ENCODE data around the gene SEMA5B.

SEMA5B gene

DNA sequence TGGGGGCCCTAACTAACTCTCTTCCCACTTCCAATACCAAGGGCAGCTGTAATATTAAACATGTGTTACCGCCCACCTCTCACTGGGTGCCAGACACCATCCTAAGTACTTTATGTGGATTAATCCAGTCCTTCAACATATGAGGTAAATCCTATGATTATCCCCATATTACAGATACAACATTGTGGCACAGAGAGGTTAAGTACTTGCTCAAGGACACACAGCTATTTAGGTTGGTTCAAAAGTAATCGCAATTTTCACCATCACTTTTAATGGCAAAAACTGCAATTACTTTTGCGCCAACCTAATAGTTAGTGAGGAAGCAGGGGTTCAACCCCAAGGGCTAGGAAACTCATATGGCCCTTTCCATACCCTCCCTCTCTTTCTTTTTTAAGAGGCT lies 100.8 kb downstream of the SEMA5B start:
- Histone ChIP-seq H3K4me3 (ENCODE audit: low read depth in 1 of 2, low read length in 1 of 2) (no peak overlapping the region), H3K27ac (no peak overlapping the region), H3K27me3 (peaks cover 33% of the 10 kb centered on the region), H3K9me3 (no peaks in the 10 kb centered on the region), H3K4me1 (ENCODE audit: control insufficient read depth in 1 of 2, insufficient read depth in 1 of 2, low read depth in 1 of 2, low read length in 1 of 2) (peaks cover 0 to 3% of the 10 kb centered on the region in 2 experiments), H3K36me3 (no peaks in the 10 kb centered on the region)
- TF ChIP-seq, protein P1, sequence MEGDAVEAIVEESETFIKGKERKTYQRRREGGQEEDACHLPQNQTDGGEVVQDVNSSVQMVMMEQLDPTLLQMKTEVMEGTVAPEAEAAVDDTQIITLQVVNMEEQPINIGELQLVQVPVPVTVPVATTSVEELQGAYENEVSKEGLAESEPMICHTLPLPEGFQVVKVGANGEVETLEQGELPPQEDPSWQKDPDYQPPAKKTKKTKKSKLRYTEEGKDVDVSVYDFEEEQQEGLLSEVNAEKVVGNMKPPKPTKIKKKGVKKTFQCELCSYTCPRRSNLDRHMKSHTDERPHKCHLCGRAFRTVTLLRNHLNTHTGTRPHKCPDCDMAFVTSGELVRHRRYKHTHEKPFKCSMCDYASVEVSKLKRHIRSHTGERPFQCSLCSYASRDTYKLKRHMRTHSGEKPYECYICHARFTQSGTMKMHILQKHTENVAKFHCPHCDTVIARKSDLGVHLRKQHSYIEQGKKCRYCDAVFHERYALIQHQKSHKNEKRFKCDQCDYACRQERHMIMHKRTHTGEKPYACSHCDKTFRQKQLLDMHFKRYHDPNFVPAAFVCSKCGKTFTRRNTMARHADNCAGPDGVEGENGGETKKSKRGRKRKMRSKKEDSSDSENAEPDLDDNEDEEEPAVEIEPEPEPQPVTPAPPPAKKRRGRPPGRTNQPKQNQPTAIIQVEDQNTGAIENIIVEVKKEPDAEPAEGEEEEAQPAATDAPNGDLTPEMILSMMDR (IDR thresholded peaks at IDR 0.05), result no peak

DNA sequence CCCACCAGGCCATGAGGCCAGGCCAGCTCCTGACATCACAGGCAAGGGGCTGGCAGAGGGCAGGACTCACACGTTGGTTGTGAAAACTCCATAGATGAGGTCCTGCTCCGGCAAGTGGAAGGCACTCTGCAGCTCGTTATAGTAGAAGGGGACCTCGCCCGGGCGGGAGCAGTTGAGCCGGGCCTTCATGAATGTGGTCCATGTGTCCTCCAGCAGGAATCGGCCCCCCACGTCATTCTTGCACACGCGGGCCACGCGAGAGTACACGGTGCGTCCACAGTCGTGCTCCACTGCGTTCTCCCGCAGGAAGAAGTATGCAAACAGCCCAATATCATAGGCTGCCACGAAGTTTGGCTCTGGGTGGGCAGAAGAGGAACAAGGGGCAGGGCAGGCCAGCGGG lies 101.2 kb downstream of the SEMA5B start:
- peaks cover 0 to 3% of the 10 kb centered on the region in 2 experiments for H3K4me1 ChIP-seq (ENCODE audit: control insufficient read depth in 1 of 2, insufficient read depth in 1 of 2, low read depth in 1 of 2, low read length in 1 of 2)
- H3K27ac ChIP-seq, result no peak overlapping the region
- no peaks in the 10 kb centered on the region for H3K36me3 ChIP-seq
- TF ChIP-seq, protein P1 (IDR thresholded peaks at IDR 0.05), result no peak
- H3K9me3 ChIP-seq, result no peaks in the 10 kb centered on the region
- H3K27me3 ChIP-seq, result peaks cover 38% of the 10 kb centered on the region
- no peak overlapping the region for H3K4me3 ChIP-seq (ENCODE audit: low read depth in 1 of 2, low read length in 1 of 2)

DNA sequence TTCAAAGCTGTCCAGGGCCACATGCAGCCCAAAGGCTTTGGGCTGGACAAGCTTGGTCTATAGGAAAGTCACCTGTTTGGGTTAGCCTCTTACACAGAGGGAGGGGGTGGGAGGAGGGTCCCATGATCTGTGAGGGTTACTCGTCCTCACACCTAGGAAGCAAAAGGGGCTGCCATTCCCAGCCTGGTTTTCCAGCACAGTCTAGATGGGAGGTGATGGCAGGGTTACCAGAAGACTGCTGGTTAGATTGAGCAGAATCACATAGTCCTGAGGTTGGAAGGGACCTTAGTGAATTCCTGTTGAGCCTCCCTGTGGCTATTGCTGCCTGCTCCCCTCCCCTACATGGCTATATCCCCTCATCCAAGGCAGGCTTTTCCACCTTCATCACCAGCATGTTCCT lies 101.8 kb downstream of the SEMA5B start:
- TF ChIP-seq, protein P1 (IDR thresholded peaks at IDR 0.05), result no peak
- no peak overlapping the region for H3K27ac ChIP-seq
- H3K4me3 ChIP-seq (ENCODE audit: low read depth in 1 of 2, low read length in 1 of 2), result no peak overlapping the region
- H3K36me3 ChIP-seq, result no peaks in the 10 kb centered on the region
- H3K27me3 ChIP-seq, result peaks cover 44% of the 10 kb centered on the region
- peaks cover 0 to 3% of the 10 kb centered on the region in 2 experiments for H3K4me1 ChIP-seq (ENCODE audit: control insufficient read depth in 1 of 2, insufficient read depth in 1 of 2, low read depth in 1 of 2, low read length in 1 of 2)
- H3K9me3 ChIP-seq, result no peaks in the 10 kb centered on the region

DNA sequence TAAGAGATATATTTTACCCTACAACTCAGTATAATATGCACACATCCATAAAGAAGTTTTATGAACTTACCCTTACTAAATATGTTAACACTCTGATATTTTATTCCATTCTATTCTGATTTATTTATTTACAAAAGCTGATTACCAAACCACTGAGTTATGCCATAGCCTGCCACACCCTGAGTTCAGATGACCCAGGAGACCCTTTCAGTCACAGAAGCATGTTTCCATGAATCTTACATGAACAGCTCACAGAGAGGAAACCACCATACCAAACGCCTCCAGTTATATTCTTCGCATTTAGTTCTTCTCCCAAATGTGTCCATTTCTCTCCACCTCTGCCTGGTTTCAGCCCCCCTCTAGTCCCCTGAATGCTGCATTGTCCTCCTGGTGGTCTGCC lies 103.5 kb downstream of the SEMA5B start:
- Histone ChIP-seq H3K9me3 (no peaks in the 10 kb centered on the region), H3K27ac (no peak overlapping the region), H3K4me3 (ENCODE audit: low read depth in 1 of 2, low read length in 1 of 2) (no peak overlapping the region), H3K27me3 (peaks cover 61% of the 10 kb centered on the region), H3K36me3 (no peaks in the 10 kb centered on the region), H3K4me1 (ENCODE audit: control insufficient read depth in 1 of 2, insufficient read depth in 1 of 2, low read depth in 1 of 2, low read length in 1 of 2) (peaks cover 0 to 3% of the 10 kb centered on the region in 2 experiments)
- TF ChIP-seq, protein P1 (IDR thresholded peaks at IDR 0.05), result no peak

DNA sequence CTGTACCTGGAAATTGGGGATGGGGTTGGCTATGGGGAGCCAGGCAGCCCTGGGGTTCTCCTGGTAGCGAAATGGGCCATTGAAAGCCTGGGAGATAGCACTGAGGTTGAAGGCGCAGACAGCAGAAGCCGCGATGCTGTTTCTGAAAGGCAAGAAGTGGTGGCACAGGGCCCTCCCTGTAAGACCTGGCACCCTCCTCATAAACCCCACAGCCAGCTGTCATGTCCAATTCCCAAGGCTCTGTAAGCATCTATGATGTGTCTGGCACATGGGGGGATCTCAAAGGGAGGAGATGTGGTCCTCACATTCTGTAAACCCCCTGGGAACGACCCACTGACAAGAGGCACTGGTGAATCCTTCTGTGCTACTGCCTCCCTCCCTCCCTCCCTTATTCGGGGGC lies 104.0 kb downstream of the SEMA5B start:
- no peaks in the 10 kb centered on the region for H3K9me3 ChIP-seq
- peaks cover 0 to 3% of the 10 kb centered on the region in 2 experiments for H3K4me1 ChIP-seq (ENCODE audit: control insufficient read depth in 1 of 2, insufficient read depth in 1 of 2, low read depth in 1 of 2, low read length in 1 of 2)
- no peak overlapping the region for H3K4me3 ChIP-seq (ENCODE audit: low read depth in 1 of 2, low read length in 1 of 2)
- no peaks in the 10 kb centered on the region for H3K36me3 ChIP-seq
- TF ChIP-seq, protein P1 (IDR thresholded peaks at IDR 0.05), result no peak
- peaks cover 65% of the 10 kb centered on the region for H3K27me3 ChIP-seq
- no peak overlapping the region for H3K27ac ChIP-seq

All from neutrophil (primary cell).